ENCODE measurements around the gene ESYT2. TPM values are rescaled to one million over a fixed set of nuclear protein-coding genes. Genes with fewer than 3 reads are reported as not detected.

ESYT2 gene
- total RNA-seq, 1 donor from 2014 or later = 31.8 TPM

DNA sequence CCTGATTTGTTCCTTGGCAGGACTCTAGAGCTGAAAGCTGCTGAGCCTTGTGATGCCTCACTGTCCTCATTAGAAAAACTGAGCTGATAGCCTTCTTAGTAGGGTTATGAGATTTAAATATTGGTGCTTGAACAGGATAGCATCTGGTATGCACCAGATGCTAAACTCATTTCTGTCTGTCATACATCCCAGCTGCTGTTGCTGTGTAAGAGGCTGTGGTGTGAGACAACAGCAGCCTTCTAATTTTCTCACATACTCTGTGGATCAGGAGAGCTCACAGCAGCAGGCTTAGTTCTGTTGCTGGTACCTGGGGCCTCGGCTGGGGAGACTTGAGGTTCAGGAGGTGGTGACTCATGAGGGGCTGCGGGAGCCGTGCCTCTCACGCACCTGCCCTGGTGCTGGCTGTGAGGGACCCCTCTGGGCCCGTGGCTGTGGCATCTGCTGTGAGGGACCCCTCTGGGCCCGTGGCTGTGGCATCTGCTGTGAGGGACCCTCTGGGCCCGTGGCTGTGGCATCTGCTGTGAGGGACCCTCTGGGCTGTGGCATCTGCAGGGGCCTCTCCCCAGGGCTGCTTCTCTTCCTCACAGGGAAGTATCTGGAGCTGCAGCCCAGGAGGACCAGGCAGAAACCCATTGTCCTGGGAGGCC, 39.6 kb upstream of the ESYT2 start:
- Mint-ChIP-seq H3K4me1 (ENCODE audit: unreplicated experiment) (peaks cover 15% of the 10 kb centered on the region), H3K27ac (ENCODE audit: unreplicated experiment) (no peak overlapping the region), H3K27me3 (ENCODE audit: unreplicated experiment) (peaks cover 14% of the 10 kb centered on the region), H3K9me3 (ENCODE audit: unreplicated experiment) (no peaks in the 10 kb centered on the region), H3K4me3 (ENCODE audit: unreplicated experiment) (no peak overlapping the region), H3K36me3 (ENCODE audit: low read depth, unreplicated experiment) (peaks cover 29% of the 10 kb centered on the region)
- TF ChIP-seq, protein P1, sequence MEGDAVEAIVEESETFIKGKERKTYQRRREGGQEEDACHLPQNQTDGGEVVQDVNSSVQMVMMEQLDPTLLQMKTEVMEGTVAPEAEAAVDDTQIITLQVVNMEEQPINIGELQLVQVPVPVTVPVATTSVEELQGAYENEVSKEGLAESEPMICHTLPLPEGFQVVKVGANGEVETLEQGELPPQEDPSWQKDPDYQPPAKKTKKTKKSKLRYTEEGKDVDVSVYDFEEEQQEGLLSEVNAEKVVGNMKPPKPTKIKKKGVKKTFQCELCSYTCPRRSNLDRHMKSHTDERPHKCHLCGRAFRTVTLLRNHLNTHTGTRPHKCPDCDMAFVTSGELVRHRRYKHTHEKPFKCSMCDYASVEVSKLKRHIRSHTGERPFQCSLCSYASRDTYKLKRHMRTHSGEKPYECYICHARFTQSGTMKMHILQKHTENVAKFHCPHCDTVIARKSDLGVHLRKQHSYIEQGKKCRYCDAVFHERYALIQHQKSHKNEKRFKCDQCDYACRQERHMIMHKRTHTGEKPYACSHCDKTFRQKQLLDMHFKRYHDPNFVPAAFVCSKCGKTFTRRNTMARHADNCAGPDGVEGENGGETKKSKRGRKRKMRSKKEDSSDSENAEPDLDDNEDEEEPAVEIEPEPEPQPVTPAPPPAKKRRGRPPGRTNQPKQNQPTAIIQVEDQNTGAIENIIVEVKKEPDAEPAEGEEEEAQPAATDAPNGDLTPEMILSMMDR (IDR thresholded peaks at IDR 0.05; ENCODE audit: unreplicated experiment) = no peak
- DNase-seq (ENCODE audit: low spot score) = no peak

DNA sequence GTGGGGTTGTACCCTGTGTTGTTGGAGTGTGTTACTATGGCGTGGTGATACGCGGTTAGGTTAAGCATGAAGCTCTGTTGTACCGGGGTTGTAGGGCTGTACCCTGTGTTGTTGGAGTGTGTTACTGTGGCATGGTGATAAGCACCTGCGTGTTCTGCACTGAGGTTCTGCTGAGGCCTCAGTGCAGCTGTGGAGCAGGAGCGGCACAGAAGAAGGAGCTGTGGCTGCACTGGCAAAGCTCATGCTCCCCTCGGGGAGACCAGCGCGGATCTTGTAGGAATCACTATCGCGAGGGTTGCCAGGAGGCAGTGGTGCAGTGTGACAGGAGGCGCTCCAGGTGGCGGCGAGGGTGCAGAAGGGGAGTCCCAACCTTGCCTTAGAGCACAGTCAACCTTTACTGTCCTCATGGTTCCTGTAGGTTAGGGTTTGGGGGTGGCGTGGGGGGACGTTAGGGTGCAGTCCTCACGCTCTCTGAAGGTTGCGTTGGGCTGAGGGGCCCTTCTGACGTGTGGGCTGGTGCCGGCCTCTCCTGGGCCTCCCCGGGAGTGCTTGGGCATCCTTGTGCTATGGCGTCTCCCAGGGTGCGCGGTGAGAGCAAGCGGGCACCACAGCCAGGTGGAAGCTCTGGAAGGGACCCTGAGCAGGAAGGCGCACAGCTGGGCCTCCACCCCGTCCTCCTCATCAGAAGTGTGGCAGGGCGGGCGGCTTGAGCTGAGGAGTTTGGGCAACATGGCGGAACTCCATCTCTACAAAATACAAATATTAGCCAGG, 38.1 kb upstream of the ESYT2 start:
- DNase-seq (ENCODE audit: low spot score) = no peak
- H3K36me3 Mint-ChIP-seq (ENCODE audit: low read depth, unreplicated experiment) = peaks cover 33% of the 10 kb centered on the region
- H3K4me3 Mint-ChIP-seq (ENCODE audit: unreplicated experiment) = peak overlapping the region; percentile 60
- peaks cover 14% of the 10 kb centered on the region for H3K27me3 Mint-ChIP-seq (ENCODE audit: unreplicated experiment)
- no peaks in the 10 kb centered on the region for H3K9me3 Mint-ChIP-seq (ENCODE audit: unreplicated experiment)
- H3K27ac Mint-ChIP-seq (ENCODE audit: unreplicated experiment) = no peak overlapping the region
- TF ChIP-seq, protein P1 (IDR thresholded peaks at IDR 0.05; ENCODE audit: unreplicated experiment) = no peak
- peaks cover 15% of the 10 kb centered on the region for H3K4me1 Mint-ChIP-seq (ENCODE audit: unreplicated experiment)

DNA sequence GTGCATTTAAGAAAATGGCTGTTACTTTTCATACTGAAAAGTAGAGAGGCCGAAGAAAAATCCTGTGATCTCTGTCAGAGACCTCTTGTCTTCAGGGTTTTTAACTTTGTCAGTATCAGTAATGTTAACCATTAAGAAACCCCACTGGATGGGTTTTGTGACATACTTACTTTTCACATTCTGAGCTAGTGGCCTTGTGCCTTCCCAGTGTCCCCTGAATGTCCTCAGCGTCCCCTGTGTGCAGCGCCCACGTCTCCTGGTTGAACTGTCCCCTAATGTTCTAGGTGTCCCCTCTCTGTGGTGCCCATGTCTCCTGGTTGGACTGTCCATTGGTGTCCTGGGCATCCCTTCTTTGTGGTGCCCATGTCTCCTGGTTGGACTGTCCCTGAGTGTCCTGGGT, 36.7 kb upstream of the ESYT2 start:
- TF ChIP-seq, protein P1 (IDR thresholded peaks at IDR 0.05; ENCODE audit: unreplicated experiment) = no peak
- H3K9me3 Mint-ChIP-seq (ENCODE audit: unreplicated experiment) = no peaks in the 10 kb centered on the region
- no peak overlapping the region for H3K4me3 Mint-ChIP-seq (ENCODE audit: unreplicated experiment)
- DNase-seq (ENCODE audit: low spot score) = no peak
- peaks cover 35% of the 10 kb centered on the region for H3K36me3 Mint-ChIP-seq (ENCODE audit: low read depth, unreplicated experiment)
- peaks cover 21% of the 10 kb centered on the region for H3K4me1 Mint-ChIP-seq (ENCODE audit: unreplicated experiment)
- no peak overlapping the region for H3K27ac Mint-ChIP-seq (ENCODE audit: unreplicated experiment)
- H3K27me3 Mint-ChIP-seq (ENCODE audit: unreplicated experiment) = peaks cover 17% of the 10 kb centered on the region

DNA sequence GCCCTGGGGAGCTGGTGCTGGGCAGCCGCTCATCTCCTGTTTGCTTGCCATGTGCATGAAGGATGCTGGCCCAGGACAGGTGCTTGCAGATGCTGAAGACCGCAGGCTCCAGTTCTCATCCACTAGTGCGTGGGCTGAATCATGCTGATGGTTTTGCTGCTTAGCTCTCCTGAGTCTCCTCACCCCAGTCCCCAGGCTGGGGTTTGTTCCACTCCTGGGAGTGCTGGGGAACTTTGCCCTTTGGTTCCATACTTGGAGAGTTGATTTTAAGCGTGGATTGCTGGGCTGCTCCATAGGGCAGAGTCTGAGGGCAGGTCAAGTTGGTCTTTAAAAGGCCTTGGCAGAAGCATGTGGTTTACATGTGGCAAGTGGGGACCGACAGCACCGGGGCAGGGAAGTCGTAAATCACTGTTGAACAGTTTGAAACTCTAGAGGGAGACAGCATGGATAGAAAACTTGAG, 36.2 kb upstream of the ESYT2 start:
- peaks cover 31% of the 10 kb centered on the region for H3K36me3 Mint-ChIP-seq (ENCODE audit: low read depth, unreplicated experiment)
- H3K27ac Mint-ChIP-seq (ENCODE audit: unreplicated experiment) = no peak overlapping the region
- TF ChIP-seq, protein P1 (IDR thresholded peaks at IDR 0.05; ENCODE audit: unreplicated experiment) = no peak
- no peak overlapping the region for H3K4me3 Mint-ChIP-seq (ENCODE audit: unreplicated experiment)
- H3K9me3 Mint-ChIP-seq (ENCODE audit: unreplicated experiment) = no peaks in the 10 kb centered on the region
- peaks cover 25% of the 10 kb centered on the region for H3K4me1 Mint-ChIP-seq (ENCODE audit: unreplicated experiment)
- no peak for DNase-seq (ENCODE audit: low spot score)
- H3K27me3 Mint-ChIP-seq (ENCODE audit: unreplicated experiment) = peaks cover 15% of the 10 kb centered on the region

DNA sequence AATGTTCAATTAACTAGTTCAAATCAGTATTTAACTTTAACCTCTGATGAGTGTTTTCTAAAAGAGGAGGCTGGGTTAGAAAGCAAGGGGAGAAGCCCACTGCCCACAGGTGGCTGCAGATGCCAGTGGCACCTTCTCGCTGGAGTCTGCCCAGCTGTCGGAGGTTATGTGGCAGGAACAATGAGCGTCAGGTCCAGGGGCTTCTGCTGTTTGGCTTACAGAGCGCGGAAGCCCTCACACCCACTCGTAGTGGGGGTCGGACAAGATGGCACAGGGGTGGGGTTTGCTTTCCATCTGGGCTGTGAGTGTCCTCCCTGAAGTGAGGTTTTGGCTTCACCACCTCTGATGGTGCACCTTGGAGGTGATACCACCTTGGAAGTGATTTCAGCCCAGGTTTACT, 35.5 kb upstream of the ESYT2 start:
- H3K9me3 Mint-ChIP-seq (ENCODE audit: unreplicated experiment) = no peaks in the 10 kb centered on the region
- H3K27ac Mint-ChIP-seq (ENCODE audit: unreplicated experiment) = peak overlapping the region; percentile 40
- H3K27me3 Mint-ChIP-seq (ENCODE audit: unreplicated experiment) = peaks cover 15% of the 10 kb centered on the region
- H3K36me3 Mint-ChIP-seq (ENCODE audit: low read depth, unreplicated experiment) = peaks cover 31% of the 10 kb centered on the region
- peak overlapping the region; percentile 92 for H3K4me3 Mint-ChIP-seq (ENCODE audit: unreplicated experiment)
- peaks cover 25% of the 10 kb centered on the region for H3K4me1 Mint-ChIP-seq (ENCODE audit: unreplicated experiment)
- TF ChIP-seq, protein P1 (IDR thresholded peaks at IDR 0.05; ENCODE audit: unreplicated experiment) = no peak
- DNase-seq (ENCODE audit: low spot score) = no peak

All from endothelial cell (in vitro differentiated cells).